Spleen (tissue), 13 donors: ENCODE measurements around the gene TCERG1. TPM values are rescaled to one million over a fixed set of nuclear protein-coding genes. Genes with fewer than 3 reads are reported as not detected.

Source experiments
- DNase-seq: peaks from one replicate; pipeline ENCODE4 v3.0.0-alpha.2; 2020
- H3K27ac ChIP-seq, 8 donors: fragments of 200-600 bp; sonication (generic) in 7 of 8; 1 replicate in 4 of 8; 2 replicates in 4 of 8; pipeline versions ENCODE4 v1.5.0 to v1.8.0; 2016 to 2021; ENCODE audit warnings: inconsistent platforms in 4 of 8, mild to moderate bottlenecking in 4 of 8, moderate library complexity in 1 of 8
- H3K27me3 ChIP-seq, 7 donors: fragments of 200-600 bp; sonication (generic) in 6 of 7; replicated peaks in 1 of 7; 1 replicate in 4 of 7; 2 replicates in 3 of 7; pipeline versions ENCODE4 v1.5.0 to v1.8.0; 2016 to 2021; ENCODE audit warnings: inconsistent platforms in 3 of 7, mild to moderate bottlenecking in 1 of 7
- H3K36me3 ChIP-seq, 6 donors: fragments of 200-600 bp; sonication (generic) in 5 of 6; 1 replicate in 4 of 6; 2 replicates in 2 of 6; pipeline versions ENCODE4 v1.5.0 to v1.8.0; 2016 to 2021; ENCODE audit warnings: inconsistent platforms in 2 of 6
- H3K4me1 ChIP-seq, 6 donors: fragments of 200-600 bp; sonication (generic) in 5 of 6; 1 replicate in 3 of 6; 2 replicates in 3 of 6; pipeline versions ENCODE4 v1.5.0 to v1.8.0; 2016 to 2021; ENCODE audit warnings: inconsistent platforms in 3 of 6
- H3K4me3 ChIP-seq, 8 donors: fragments of 200-600 bp; sonication (generic) in 7 of 8; 1 replicate in 4 of 8; 2 replicates in 4 of 8; pipeline versions ENCODE4 v1.5.0 to v1.8.0; 2016 to 2021; ENCODE audit warnings: inconsistent platforms in 4 of 8, mild to moderate bottlenecking in 4 of 8, moderate library complexity in 2 of 8
- H3K9me3 ChIP-seq, 8 donors: fragments of 200-600 bp; sonication (generic) in 7 of 8; 1 replicate in 4 of 8; 2 replicates in 4 of 8; pipeline versions ENCODE4 v1.5.0 to v1.8.0; 2016 to 2021; ENCODE audit warnings: inconsistent platforms in 4 of 8
- CTCF ChIP-seq, 11 experiments: fragments of 200-600 bp in 7 of 11; fragments of 450-650 bp in 4 of 11; sonication (generic) in 4 of 11; IDR thresholded peaks in 8 of 11; conservative IDR thresholded peaks in 3 of 11; 1 replicate in 7 of 11; 2 replicates in 4 of 11; pipeline versions ENCODE4 v1.4.0 to v1.8.0; 2016 to 2021; ENCODE audit warnings: antibody characterized with exemption in 11 of 11, inconsistent platforms in 4 of 11, mild to moderate bottlenecking in 1 of 11
- POLR2A ChIP-seq, 3 donors: fragments of 450-650 bp; IDR thresholded peaks; one replicate each; pipeline ENCODE4 v1.5.1; 2017; ENCODE audit warnings: antibody characterized with exemption in 3 of 3, mild to moderate bottlenecking in 1 of 3
- POLR2AphosphoS5 ChIP-seq, 3 donors: sonication (generic); formaldehyde crosslinking; IDR thresholded peaks; one replicate each; pipeline ENCODE4 v1.5.1; 2017; ENCODE audit warnings: antibody characterized with exemption in 3 of 3
- WGBS, 5 donors: extraction: QIAGEN DNeasy Blood & Tissue Kit in 3 of 5; methylation state at CpG; one replicate each; pipeline versions ENCODE4 v1.1.5 to v1.1.7; 2013 to 2018; 5-methylcytosine and 5-hydroxymethylcytosine counted together
- intact Hi-C: fragments of 100-400 bp; cut with DNase I; formaldehyde crosslinking; loops from one replicate; pipeline ENCODE4 v1.15.0; 2023; ENCODE audit warnings: low total_unique reads
- long read RNA-seq, 2 donors: transcript quantifications; one replicate each; lab custom pipeline, GENCODE V29; 2026
- polyA plus RNA-seq, 3 donors: library from polyadenylated mRNA; stranded (reverse); fragments of 200-250 nt; gene quantifications; one replicate each; pipeline ENCODE4 v1.2.1, GENCODE V29; 2013
- total RNA-seq, 7 donors: library from RNA; depleted of rRNA in 3 of 7; stranded (reverse); fragments of >200 nt in 3 of 7; fragmentation: NEBNext Ultra II Directional in 4 of 7; extraction: Animal tissue kit (Norgen Biotek cat#: 25700) in 4 of 7; gene quantifications; one replicate each; pipeline versions ENCODE4 v1.1.0 to v1.2.1, GENCODE V29; 2016 to 2021
- donor health status: healthy with polysubstance abuse.
- donor health status: DM: no; HTN: no; CAD: no; lungs with moderate emphysema.
- donor health status: DM: no; HTN: no; CAD: no.
- donor health status: Bipolar disorder and iron deficiency.
- donor health status: healthy.
- donor health status: DM: no; HTN: no; CAD: no.
- donor health status: DM: yes; HTN: yes; CAD: no.

The TCERG1 gene
- total RNA-seq, result 100 to 1,000 TPM in 2 of 7 donors, 10 to 100 TPM in 5; 63.0 to 117 (median 81.0) TPM
- polyA plus RNA-seq, result 10 to 100 TPM; 43.7 to 72.2 (median 51.1) TPM
- long read RNA-seq, donor 1, partial matches to known transcripts, result 29 of 35 reads
- long read RNA-seq, donor 1, other reads (novel, unspliced or antisense), result 0 of 35 reads
- long read RNA-seq, donor 2, partial matches to known transcripts, result 0 of 3 reads
- long read RNA-seq, donor 2, other reads (novel, unspliced or antisense), result 0 of 3 reads

GRCh38 chr5:146446861-146447733, at the start of gene TCERG1:
Gene TCERG1, plus strand, starts transcription at chr5:146447333. Its CDS starts 17 bp downstream, at chr5:146447350.
- WGBS, 5 donors, result 1% methylated on average over 50 to 68 of the region's 68 CpGs
- H3K4me1 ChIP-seq, result peaks cover 23 to 53% (median 43%) of the 10 kb centered on the region in 6 donors

GRCh38 chr5:146398826-146399225, 48.3 kb upstream of the TCERG1 start:
- Histone ChIP-seq H3K9me3 (no peaks in the 10 kb centered on the region), H3K4me3 (no peak overlapping the region), H3K36me3 (no peaks in the 10 kb centered on the region), H3K4me1 (no peaks in the 10 kb centered on the region), H3K27ac (no peak overlapping the region), H3K27me3 (peaks cover 0 to 48% (median 0%) of the 10 kb centered on the region in 7 donors)
- TF ChIP-seq POLR2AphosphoS5 (IDR thresholded peaks at IDR 0.05) (no peak), CTCF (IDR thresholded peaks at IDR 0.05 in 8 of 11, conservative IDR thresholded peaks at IDR 0.05 in 3 of 11) (no peak), POLR2A (IDR thresholded peaks at IDR 0.05) (no peak)
- 83 to 91% (median 89%) methylated on average over 4 of the region's 4 CpGs for WGBS, 5 donors
- DNase-seq, result no peak
- intact Hi-C loops, result no loop called here

More at GRCh38 chr5:146446861-146447733, at the start of gene TCERG1:
- no peaks in the 10 kb centered on the region for H3K27me3 ChIP-seq
- no peaks in the 10 kb centered on the region for H3K9me3 ChIP-seq
- intact Hi-C loops, result loop anchor here (2.0 kb wide), 1 partner anchor 264 kb away; the partner anchor contains the start of gene LARS1
- peak; percentile 96 for DNase-seq
- peak within 1 kb of the TSS; percentile 45 to 95 (median 90) for H3K27ac ChIP-seq
- H3K4me3 ChIP-seq, result peak within 1 kb of the TSS; percentile 55 to 100 (median 97)
- TF ChIP-seq POLR2A (IDR thresholded peaks at IDR 0.05) (peak in 1 of 3 donors; percentile 23), CTCF (IDR thresholded peaks at IDR 0.05 in 8 of 11, conservative IDR thresholded peaks at IDR 0.05 in 3 of 11) (peak; percentile 53 to 94 (median 85)), POLR2AphosphoS5 (IDR thresholded peaks at IDR 0.05) (peak; percentile 82 to 88 (median 86))
- H3K36me3 ChIP-seq, result no peaks in the 10 kb centered on the region

- Histone ChIP-seq H3K27ac (no peak overlapping the region), H3K36me3 (no peaks in the 10 kb centered on the region), H3K4me3 (no peak overlapping the region), H3K27me3 (peaks cover 0 to 42% (median 0%) of the 10 kb centered on the region in 7 donors), H3K9me3 (no peaks in the 10 kb centered on the region), H3K4me1 (no peaks in the 10 kb centered on the region)
- TF ChIP-seq POLR2A (IDR thresholded peaks at IDR 0.05), result no peak
- no peak for DNase-seq
- intact Hi-C loops, result no loop called here
- WGBS, 5 donors, result 15 to 47% (median 24%) methylated on average over 1 of the region's 1 CpG
Measured at GRCh38 chr5:146399481-146399880, 47.7 kb upstream of the TCERG1 start.

- no peak for DNase-seq
- Histone ChIP-seq H3K36me3 (no peaks in the 10 kb centered on the region), H3K27ac (no peak overlapping the region), H3K4me1 (no peaks in the 10 kb centered on the region), H3K9me3 (no peaks in the 10 kb centered on the region), H3K27me3 (peaks cover 0 to 35% (median 0%) of the 10 kb centered on the region in 7 donors), H3K4me3 (no peak overlapping the region)
- 61 to 84% (median 72%) methylated on average over 2 of the region's 2 CpGs for WGBS, 5 donors
- intact Hi-C loops, result no loop called here
- TF ChIP-seq POLR2A (IDR thresholded peaks at IDR 0.05) (no peak), CTCF (IDR thresholded peaks at IDR 0.05 in 8 of 11, conservative IDR thresholded peaks at IDR 0.05 in 3 of 11) (no peak), POLR2AphosphoS5 (IDR thresholded peaks at IDR 0.05) (no peak)
Measured at GRCh38 chr5:146400201-146400600, 46.9 kb upstream of the TCERG1 start.
